Endothelial cell of umbilical vein (primary cell): Measurements from ENCODE around the gene GBF1. TPM values are rescaled to one million over a fixed set of nuclear protein-coding genes. Genes with fewer than 3 reads are reported as not detected.

Experiments used
- BruUV-seq: library from RNA; stranded (reverse); fragments of 400-500 nt; replicated peaks from 2 replicates; lab custom pipeline; 2021; lab: Mats Ljungman, UMichigan
- CTCF ChIA-PET: fragments of 300-600, 350-600 bp; sonication (Branson Sonifier 250); formaldehyde crosslinking; loops from one replicate; lab custom pipeline; 2021; ENCODE audit warnings: antibody characterized with exemption, inconsistent platforms; lab: Charles Lee
- POLR2A ChIA-PET: fragments of 300-600, 350-600 bp; sonication (Branson Sonifier 250); formaldehyde crosslinking; loops from one replicate; lab custom pipeline; 2021; ENCODE audit warnings: antibody characterized with exemption, inconsistent platforms; lab: Charles Lee
- DNase-seq: peaks from one replicate; pipeline ENCODE4 v3.0.0-alpha.2; 2011; ENCODE audit warnings: low read depth, low spot score
- FAIRE-seq: peaks from 2 replicates; lab custom pipeline; 2011; peaks lifted over from hg19 to GRCh38; lab: Jason Lieb, UNC
- H2AFZ ChIP-seq: 2 replicates; pipeline ENCODE4 v1.6.0; 2012; ENCODE audit warnings: low read depth, low read length, control low read depth, inconsistent platforms
- H3K27ac ChIP-seq: 2 replicates; pipeline ENCODE4 v1.5.1; 2011; ENCODE audit warnings: low read depth, mild to moderate bottlenecking, control low read depth, low read length, moderate library complexity; ENCODE audit not compliant: insufficient read depth
- H3K27me3 ChIP-seq, 2 experiments: 2 replicates each; pipeline versions ENCODE4 v1.6.0 to v1.6.1; 2011; ENCODE audit warnings: low read length in 2 of 2, mixed read lengths in 1 of 2; ENCODE audit not compliant: control insufficient read depth in 2 of 2, insufficient read depth in 2 of 2
- H3K36me3 ChIP-seq, 2 experiments: 2 replicates in 1 of 2; 3 replicates in 1 of 2; pipeline ENCODE4 v1.5.1; 2011; ENCODE audit warnings: low read length in 2 of 2, mild to moderate bottlenecking in 1 of 2, moderate library complexity in 1 of 2; ENCODE audit not compliant: control insufficient read depth in 2 of 2, insufficient read depth in 2 of 2; ENCODE audit errors: extremely low read depth in 1 of 2
- H3K4me1 ChIP-seq: 3 replicates; pipeline ENCODE4 v1.5.1; 2011; ENCODE audit warnings: mild to moderate bottlenecking, low read length; ENCODE audit not compliant: control insufficient read depth, insufficient read depth; ENCODE audit errors: extremely low read depth
- H3K4me2 ChIP-seq: 2 replicates; pipeline ENCODE4 v1.6.1; 2011; ENCODE audit warnings: low read length, control low read depth, mixed read lengths; ENCODE audit not compliant: insufficient read depth
- H3K4me3 ChIP-seq, 3 experiments: fragments of 200-600 bp in 1 of 3; sonication (generic), shearing (Covaris generic) in 1 of 3; replicated peaks in 1 of 3; 2 replicates each; pipeline ENCODE4 v1.5.1; 2011 to 2016; ENCODE audit warnings: control low read depth in 3 of 3, low read length in 3 of 3, mild to moderate bottlenecking in 2 of 3, inconsistent platforms in 1 of 3, low read depth in 1 of 3, moderate library complexity in 1 of 3; ENCODE audit not compliant: insufficient read depth in 1 of 3
- H3K79me2 ChIP-seq: 2 replicates; pipeline ENCODE4 v1.6.0; 2012; ENCODE audit warnings: low read length, inconsistent platforms; ENCODE audit not compliant: control insufficient read depth, insufficient read depth
- H3K9ac ChIP-seq: replicated peaks from 2 replicates; pipeline ENCODE3; 2011; ENCODE audit warnings: low read length, control low read depth; ENCODE audit not compliant: insufficient read depth; ENCODE audit errors: extremely low read depth
- H3K9me1 ChIP-seq: replicated peaks from 3 replicates; pipeline ENCODE4 v1.6.0; 2011; ENCODE audit warnings: mild to moderate bottlenecking, low read length; ENCODE audit not compliant: control insufficient read depth, insufficient read depth; ENCODE audit errors: extremely low read depth
- H3K9me3 ChIP-seq: replicated peaks from 2 replicates; pipeline ENCODE4 v1.5.1; 2012; ENCODE audit warnings: low read length, inconsistent platforms; ENCODE audit not compliant: control insufficient read depth, insufficient read depth
- H4K20me1 ChIP-seq: replicated peaks from 2 replicates; pipeline ENCODE3; 2011; ENCODE audit warnings: mild to moderate bottlenecking, low read length; ENCODE audit not compliant: control insufficient read depth, insufficient read depth; ENCODE audit errors: extremely low read depth
- CTCF ChIP-seq, 2 donors: IDR thresholded peaks; 1 replicate in 1 of 2; 2 replicates in 1 of 2; pipeline ENCODE4 v1.5.1; 2011; ENCODE audit warnings: low read length in 2 of 2, mild to moderate bottlenecking in 2 of 2, moderate library complexity in 2 of 2, control low read depth in 1 of 2, inconsistent platforms in 1 of 2, low read depth in 1 of 2; ENCODE audit not compliant: insufficient read depth in 1 of 2; ENCODE audit errors: extremely low read depth in 1 of 2
- EZH2 ChIP-seq: IDR thresholded peaks from 2 replicates; pipeline ENCODE4 v1.6.1; 2012; ENCODE audit warnings: borderline replicate concordance, low read depth, mild to moderate bottlenecking, moderate library complexity, low read length, inconsistent platforms; ENCODE audit not compliant: severe bottlenecking
- JUN ChIP-seq: IDR thresholded peaks from 2 replicates; pipeline ENCODE4 v1.6.1; 2011; ENCODE audit warnings: borderline replicate concordance, low read depth; ENCODE audit not compliant: insufficient read length, insufficient read depth
- MYC ChIP-seq: IDR thresholded peaks from one replicate; pipeline ENCODE4 v1.6.1; 2011; ENCODE audit warnings: mild to moderate bottlenecking, low read depth, low read length
- dilution Hi-C: fragments of 300-500 bp; cut with MboI; formaldehyde crosslinking; loops from one replicate; pipeline ENCODE4 v1.15.0; 2019; ENCODE audit warnings: low sequenced_read_pairs; ENCODE audit not compliant: extremely low pct_ligation_motif_present
- intact Hi-C: fragments of 100-400 bp; cut with micrococcal nuclease; formaldehyde crosslinking; loops from one replicate; pipeline ENCODE4 v1.10.0; 2022
- polyA plus RNA-seq, 4 experiments: library from polyadenylated mRNA; depleted of rRNA in 3 of 4; stranded (reverse) in 3 of 4; unstranded in 1 of 4; fragments of >200 nt; gene quantifications; 2 replicates each; pipeline versions ENCODE4 v1.2.1 to v1.2.3, GENCODE V29; 2011 to 2012; ENCODE audit warnings: missing spikeins in 1 of 4
- total RNA-seq: library from RNA; stranded (reverse); gene quantifications from 2 replicates; pipeline ENCODE4 v1.2.3, GENCODE V29; 2021

Gene GBF1
- total and polyA plus RNA-seq, 2 donors (not counting 3 experiments of a cell fraction or from before 2014, with no cell fraction given) = 26.0 to 49.7 TPM

- no peak overlapping the region for H3K27ac ChIP-seq
- H2AFZ ChIP-seq = peak overlapping the region; percentile 36
- no peaks in the 10 kb centered on the region for H3K9me3 ChIP-seq
- H3K79me2 ChIP-seq = no peaks in the 10 kb centered on the region
- no peak overlapping the region for H3K9ac ChIP-seq
- no peak for FAIRE-seq
- peak overlapping the region; percentile 3 for H3K4me2 ChIP-seq
- H3K27me3 ChIP-seq = peaks cover 49 to 57% of the 10 kb centered on the region in 2 experiments
- BruUV-seq = no TSS peak
- ChIA-PET POLR2A (interaction anchor here (0.5 to 1.5 kb wide), 2 partner anchors 14 to 70 kb away, joined by 4 to 5 read pairs; partner anchors contain the start of gene GBF1), CTCF (interaction anchor here (0.7 to 17.3 kb wide), 34 partner anchors 10 to 248 kb away, joined by 3 to 1402 read pairs (median 8); partner anchors contain the start of genes FBXL15, GBF1, NFKB2 and PITX3)
- no peaks in the 10 kb centered on the region for H4K20me1 ChIP-seq
- H3K9me1 ChIP-seq = no peaks in the 10 kb centered on the region
- no peaks in the 10 kb centered on the region for H3K36me3 ChIP-seq
- DNase-seq = no peak
- intact Hi-C loops (loop anchor here (1.0 to 5.0 kb wide), 6 partner anchors 116 to 351 kb away; no protein-coding TSS in a partner anchor), dilution Hi-C loops (loop anchor here (25.0 kb wide), 1 partner anchor 131 kb away; no protein-coding TSS in a partner anchor)
- peak overlapping the region in 1 of 3 experiments; percentile 15 for H3K4me3 ChIP-seq
- H3K4me1 ChIP-seq = peaks cover 3% of the 10 kb centered on the region
- TF ChIP-seq CTCF (IDR thresholded peaks at IDR 0.05; ENCODE audit: extremely low read depth in 1 of 2, insufficient read depth in 1 of 2, low read depth in 1 of 2, low read length in 2 of 2) (peak in 1 of 2 donors; percentile 44), MYC (no peak), EZH2 (peak; percentile 95), JUN (no peak)
These were observed 14.4 kb upstream of the GBF1 start for GRCh38 chr10:102230861-102231356.
